ENCODE data around the gene FBXO5. TPM values are rescaled to one million over a fixed set of nuclear protein-coding genes. Genes with fewer than 3 reads are reported as not detected.

The FBXO5 gene
- total and polyA plus RNA-seq, 4 donors: 1.5 to 32.1 (median 1.8) TPM

- TF ChIP-seq RAD21 (IDR thresholded peaks at IDR 0.05) (no peak), CTCF (IDR thresholded peaks at IDR 0.05; ENCODE audit: low read depth, low read length, missing input control) (no peak), ZBTB33 (IDR thresholded peaks at IDR 0.05) (no peak), SP1 (IDR thresholded peaks at IDR 0.05) (no peak), YY1 (IDR thresholded peaks at IDR 0.05) (no peak), MAX (IDR thresholded peaks at IDR 0.05) (no peak), TAF1 (conservative IDR thresholded peaks at IDR 0.05) (no peak)
- 72% methylated on average over 3 of the region's 3 CpGs for WGBS
- Histone ChIP-seq H3K4me3 (ENCODE audit: low read depth in 1 of 3, low read length in 3 of 3) (no peak overlapping the region), H3K9ac (ENCODE audit: low read depth in 1 of 2, low read length in 2 of 2) (no peak overlapping the region), H3K9me3 (ENCODE audit: control insufficient read depth in 4 of 4, low read length in 3 of 4) (no peaks in the 10 kb centered on the region), H3K36me3 (ENCODE audit: control insufficient read depth in 4 of 4, insufficient read depth in 3 of 4, low read depth in 1 of 4, low read length in 3 of 4) (peaks cover 0 to 5% (median 2%) of the 10 kb centered on the region in 4 donors), H3K27ac (ENCODE audit: low read depth in 1 of 2, low read length in 2 of 2) (no peak overlapping the region), H3K4me1 (ENCODE audit: control insufficient read depth in 4 of 4, insufficient read depth in 4 of 4, low read length in 3 of 4) (peaks cover 8 to 21% (median 12%) of the 10 kb centered on the region in 4 donors), H3K27me3 (ENCODE audit: control insufficient read depth in 4 of 4, insufficient read depth in 4 of 4, low read length in 3 of 4) (no peaks in the 10 kb centered on the region)
- no peak for DNase-seq (ENCODE audit: low spot score)
These were observed 4.8 kb downstream of the FBXO5 start for GRCh38 chr6:152978058-152978457.

GRCh38 chr6:152977556-152977955, 5.3 kb downstream of the FBXO5 start:
- H3K4me3 ChIP-seq (ENCODE audit: low read depth in 1 of 3, low read length in 3 of 3): no peak overlapping the region
- no peaks in the 10 kb centered on the region for H3K9me3 ChIP-seq (ENCODE audit: control insufficient read depth in 4 of 4, low read length in 3 of 4)
- peaks cover 0 to 6% (median 4%) of the 10 kb centered on the region in 4 donors for H3K36me3 ChIP-seq (ENCODE audit: control insufficient read depth in 4 of 4, insufficient read depth in 3 of 4, low read depth in 1 of 4, low read length in 3 of 4)
- no peak overlapping the region for H3K9ac ChIP-seq (ENCODE audit: low read depth in 1 of 2, low read length in 2 of 2)
- TF ChIP-seq YY1 (IDR thresholded peaks at IDR 0.05) (no peak), NR2F2 (IDR thresholded peaks at IDR 0.05) (no peak), RAD21 (IDR thresholded peaks at IDR 0.05) (no peak), HNF4G (IDR thresholded peaks at IDR 0.05) (no peak), ZBTB33 (IDR thresholded peaks at IDR 0.05) (no peak), EGR1 (IDR thresholded peaks at IDR 0.05; ENCODE audit: low read depth in 2 of 2) (no peak), MAX (IDR thresholded peaks at IDR 0.05) (no peak), RXRA (IDR thresholded peaks at IDR 0.05) (no peak), CTCF (IDR thresholded peaks at IDR 0.05; ENCODE audit: low read depth, low read length, missing input control) (no peak), GABPA (IDR thresholded peaks at IDR 0.05 in 1 of 2, conservative IDR thresholded peaks at IDR 0.05 in 1 of 2) (no peak), FOXA1 (IDR thresholded peaks at IDR 0.05) (no peak), JUND (IDR thresholded peaks at IDR 0.05) (no peak), REST (IDR thresholded peaks at IDR 0.05) (no peak), FOXA2 (IDR thresholded peaks at IDR 0.05) (no peak), TAF1 (conservative IDR thresholded peaks at IDR 0.05) (no peak), ATF3 (IDR thresholded peaks at IDR 0.05) (no peak)
- no peak for DNase-seq (ENCODE audit: low spot score)
- H3K4me1 ChIP-seq (ENCODE audit: control insufficient read depth in 4 of 4, insufficient read depth in 4 of 4, low read length in 3 of 4): peaks cover 7 to 18% (median 10%) of the 10 kb centered on the region in 4 donors
- no peaks in the 10 kb centered on the region for H3K27me3 ChIP-seq (ENCODE audit: control insufficient read depth in 4 of 4, insufficient read depth in 4 of 4, low read length in 3 of 4)
- no peak overlapping the region for H3K27ac ChIP-seq (ENCODE audit: low read depth in 1 of 2, low read length in 2 of 2)
